ENCODE measurements around the gene MXI1. TPM values are rescaled to one million over a fixed set of nuclear protein-coding genes. Genes with fewer than 3 reads are reported as not detected.

MXI1 gene
- total and polyA plus RNA-seq, 7 donors = 52.2 to 148 (median 92.0) TPM

DNA sequence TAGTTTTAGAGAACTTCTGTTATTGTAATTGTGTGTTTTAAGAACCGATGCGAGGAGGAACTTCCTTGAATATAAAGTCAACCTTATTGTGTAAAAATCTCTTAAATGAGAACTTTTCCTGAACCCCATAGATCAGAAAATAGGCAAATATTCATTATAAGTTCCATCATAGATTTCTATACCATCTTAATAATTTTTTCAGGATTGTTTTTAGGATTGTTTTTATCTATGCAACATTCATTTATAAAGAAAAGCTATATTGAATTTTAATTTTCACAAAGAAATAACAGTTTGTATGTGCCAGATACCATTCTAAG is 99.0 kb downstream of the MXI1 start:
- H3K36me3 ChIP-seq = peaks cover 0 to 18% (median 6%) of the 10 kb centered on the region in 4 donors
- no peaks in the 10 kb centered on the region for H3K27me3 ChIP-seq
- TF ChIP-seq POLR2AphosphoS5 (IDR thresholded peaks at IDR 0.05) (no peak), EP300 (IDR thresholded peaks at IDR 0.05) (no peak), POLR2A (IDR thresholded peaks at IDR 0.05) (no peak)
- TF ChIP-seq, protein P1, sequence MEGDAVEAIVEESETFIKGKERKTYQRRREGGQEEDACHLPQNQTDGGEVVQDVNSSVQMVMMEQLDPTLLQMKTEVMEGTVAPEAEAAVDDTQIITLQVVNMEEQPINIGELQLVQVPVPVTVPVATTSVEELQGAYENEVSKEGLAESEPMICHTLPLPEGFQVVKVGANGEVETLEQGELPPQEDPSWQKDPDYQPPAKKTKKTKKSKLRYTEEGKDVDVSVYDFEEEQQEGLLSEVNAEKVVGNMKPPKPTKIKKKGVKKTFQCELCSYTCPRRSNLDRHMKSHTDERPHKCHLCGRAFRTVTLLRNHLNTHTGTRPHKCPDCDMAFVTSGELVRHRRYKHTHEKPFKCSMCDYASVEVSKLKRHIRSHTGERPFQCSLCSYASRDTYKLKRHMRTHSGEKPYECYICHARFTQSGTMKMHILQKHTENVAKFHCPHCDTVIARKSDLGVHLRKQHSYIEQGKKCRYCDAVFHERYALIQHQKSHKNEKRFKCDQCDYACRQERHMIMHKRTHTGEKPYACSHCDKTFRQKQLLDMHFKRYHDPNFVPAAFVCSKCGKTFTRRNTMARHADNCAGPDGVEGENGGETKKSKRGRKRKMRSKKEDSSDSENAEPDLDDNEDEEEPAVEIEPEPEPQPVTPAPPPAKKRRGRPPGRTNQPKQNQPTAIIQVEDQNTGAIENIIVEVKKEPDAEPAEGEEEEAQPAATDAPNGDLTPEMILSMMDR (IDR thresholded peaks at IDR 0.05) = no peak
- H3K9me3 ChIP-seq = no peaks in the 10 kb centered on the region
- peaks cover 0 to 33% (median 29%) of the 10 kb centered on the region in 4 donors for H3K4me1 ChIP-seq
- 1% methylated on average over 2 of the region's 2 CpGs for WGBS, 2 donors
- intact Hi-C loops (cut with DNase I) = loop anchor here (1.0 kb wide), 2 partner anchors 241 to 261 kb away; partner anchors contain the start of gene SMC3
- no peak for DNase-seq
- H3K27ac ChIP-seq = peak overlapping the region; percentile 94 to 97 (median 96)
- peak overlapping the region in 1 of 4 donors; percentile 1 for H3K4me3 ChIP-seq

DNA sequence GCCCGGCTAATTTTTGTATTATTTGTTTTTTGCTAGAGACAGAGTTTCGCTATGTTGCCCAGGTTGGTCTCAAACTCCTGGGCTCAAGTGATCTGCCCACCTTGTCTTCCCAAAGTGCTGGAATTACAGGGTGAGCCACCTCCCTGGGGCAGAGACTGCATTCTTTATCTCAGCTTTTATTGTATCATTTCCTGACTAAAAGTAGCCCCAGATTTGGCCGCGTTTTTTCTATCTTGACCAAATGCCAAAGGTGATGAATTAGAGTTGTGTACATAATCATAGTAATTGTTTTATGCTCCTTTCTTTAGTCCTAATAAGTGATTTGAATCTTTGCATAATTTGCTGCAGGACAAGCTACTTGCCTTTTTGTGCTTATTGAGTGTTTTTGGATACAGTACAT is 100.4 kb downstream of the MXI1 start:
- H3K9me3 ChIP-seq = no peaks in the 10 kb centered on the region
- H3K4me1 ChIP-seq = peaks cover 0 to 30% (median 23%) of the 10 kb centered on the region in 4 donors
- H3K27ac ChIP-seq = no peak overlapping the region
- peaks cover 0 to 4% (median 0%) of the 10 kb centered on the region in 4 donors for H3K36me3 ChIP-seq
- TF ChIP-seq POLR2AphosphoS5 (IDR thresholded peaks at IDR 0.05) = no peak
- TF ChIP-seq EP300 (IDR thresholded peaks at IDR 0.05) = no peak
- TF ChIP-seq POLR2A (IDR thresholded peaks at IDR 0.05) = no peak
- TF ChIP-seq, protein P1 (IDR thresholded peaks at IDR 0.05) = no peak
- intact Hi-C loops (cut with DNase I) = loop anchor here (1.0 kb wide), 1 partner anchor 195 kb away; no protein-coding TSS in a partner anchor
- no peaks in the 10 kb centered on the region for H3K27me3 ChIP-seq
- no peak for DNase-seq
- WGBS, 2 donors = 18 to 65% methylated on average over 4 of the region's 4 CpGs
- H3K4me3 ChIP-seq = no peak overlapping the region

DNA sequence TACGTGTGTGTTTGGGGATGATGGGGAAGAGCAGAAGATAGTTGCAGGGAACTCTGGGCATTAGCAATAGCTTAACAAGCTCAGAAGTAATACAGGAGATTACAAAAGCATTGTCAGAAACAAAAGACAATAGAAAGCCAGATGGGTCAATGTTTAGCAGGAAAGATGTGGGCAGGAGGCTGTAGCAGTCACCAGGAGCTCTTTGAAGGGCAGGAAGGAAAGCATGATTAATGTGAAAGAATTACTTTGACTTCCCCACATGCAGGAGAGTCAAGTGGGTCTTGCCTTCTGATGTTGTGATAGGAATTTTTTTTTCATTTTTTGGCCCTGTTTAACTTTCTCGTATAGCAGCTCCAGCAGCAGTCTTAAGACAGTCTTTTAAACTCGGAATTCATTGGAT is 103.3 kb downstream of the MXI1 start:
- no peaks in the 10 kb centered on the region for H3K36me3 ChIP-seq
- DNase-seq = no peak
- peaks cover 0 to 17% (median 11%) of the 10 kb centered on the region in 4 donors for H3K4me1 ChIP-seq
- H3K9me3 ChIP-seq = no peaks in the 10 kb centered on the region
- H3K27me3 ChIP-seq = no peaks in the 10 kb centered on the region
- intact Hi-C loops (cut with DNase I) = loop anchor here (5.0 kb wide), 1 partner anchor 42 kb away; no protein-coding TSS in a partner anchor
- H3K27ac ChIP-seq = no peak overlapping the region
- TF ChIP-seq POLR2AphosphoS5 (IDR thresholded peaks at IDR 0.05) (no peak), EP300 (IDR thresholded peaks at IDR 0.05) (no peak), POLR2A (IDR thresholded peaks at IDR 0.05) (no peak)
- TF ChIP-seq, protein P1 (IDR thresholded peaks at IDR 0.05) = no peak
- no peak overlapping the region for H3K4me3 ChIP-seq
- 35 to 37% methylated on average over 3 of the region's 3 CpGs for WGBS, 2 donors

DNA sequence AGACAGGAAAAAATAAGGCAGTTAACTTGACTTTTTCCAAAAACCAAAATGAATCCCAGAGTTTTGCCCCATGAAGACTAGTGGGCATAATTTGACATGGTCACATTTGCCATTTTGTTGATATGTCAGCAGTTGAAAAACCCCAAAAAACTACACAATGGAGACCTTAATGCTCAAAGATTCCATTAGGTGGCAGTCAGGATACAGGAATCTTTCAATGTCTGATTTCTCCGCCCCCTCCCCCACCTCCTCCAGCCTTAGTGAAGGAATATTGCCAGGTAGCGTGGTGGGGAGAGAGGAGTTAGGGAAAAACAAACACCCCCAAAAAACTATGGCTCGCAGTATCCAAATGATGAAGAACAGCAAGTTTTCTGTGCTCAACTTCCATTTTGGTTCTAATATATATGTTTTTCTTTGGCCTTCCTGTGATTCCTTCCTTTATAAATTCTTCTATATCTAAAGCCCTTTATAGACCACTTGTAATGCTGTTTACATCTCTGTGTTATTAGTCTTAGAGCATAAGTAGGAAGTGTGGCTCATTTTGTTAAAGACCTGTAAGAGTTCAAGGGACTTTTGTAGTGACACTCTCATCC is 104.0 kb downstream of the MXI1 start:
- Histone ChIP-seq H3K4me3 (no peak overlapping the region), H3K36me3 (no peaks in the 10 kb centered on the region), H3K27ac (no peak overlapping the region), H3K4me1 (peaks cover 0 to 14% (median 6%) of the 10 kb centered on the region in 4 donors), H3K27me3 (no peaks in the 10 kb centered on the region), H3K9me3 (no peaks in the 10 kb centered on the region)
- TF ChIP-seq, protein P1 (IDR thresholded peaks at IDR 0.05) = peak; percentile 58 to 75 (median 67)
- TF ChIP-seq POLR2A (IDR thresholded peaks at IDR 0.05) (no peak), EP300 (IDR thresholded peaks at IDR 0.05) (no peak), POLR2AphosphoS5 (IDR thresholded peaks at IDR 0.05) (peak in 1 of 4 donors; percentile 8)
- WGBS, 2 donors = 3 to 10% methylated on average over 3 of the region's 3 CpGs
- no peak for DNase-seq
- intact Hi-C loops (cut with DNase I) = loop anchor here (5.0 kb wide), 1 partner anchor 41 kb away; no protein-coding TSS in a partner anchor

All from sigmoid colon (tissue), 7 donors.